H9 (cell line): Measurements from ENCODE around the gene PODNL1. TPM values are rescaled to one million over a fixed set of nuclear protein-coding genes. Genes with fewer than 3 reads are reported as not detected.

Experiments used
- DNase-seq: peaks from one replicate; pipeline ENCODE4 v3.0.0-alpha.2; 2017
- H2AFZ ChIP-seq: one replicate; pipeline ENCODE4 v1.6.1; 2013; ENCODE audit warnings: mild to moderate bottlenecking, low read length, control low read depth, moderate library complexity
- H2AK5ac ChIP-seq: 2 replicates; pipeline ENCODE4 v1.6.1; 2013; ENCODE audit warnings: low read length, control low read depth, mixed read lengths; ENCODE audit not compliant: insufficient read length
- H2BK120ac ChIP-seq: one replicate; pipeline ENCODE4 v1.6.1; 2013; ENCODE audit warnings: low read depth, mild to moderate bottlenecking, low read length, control low read depth, inconsistent platforms; ENCODE audit not compliant: poor library complexity, severe bottlenecking
- H2BK12ac ChIP-seq: 2 replicates; pipeline ENCODE4 v1.6.1; 2013; ENCODE audit warnings: low read length, control low read depth, mixed read lengths, low read depth; ENCODE audit not compliant: insufficient read length
- H2BK15ac ChIP-seq: 2 replicates; pipeline ENCODE4 v1.6.1; 2013; ENCODE audit warnings: low read depth, low read length, control low read depth
- H2BK20ac ChIP-seq: one replicate; pipeline ENCODE4 v1.6.1; 2013; ENCODE audit warnings: low read depth, mild to moderate bottlenecking, low read length, control low read depth, inconsistent platforms; ENCODE audit not compliant: poor library complexity, severe bottlenecking
- H2BK5ac ChIP-seq: 2 replicates; pipeline ENCODE4 v1.6.1; 2013; ENCODE audit warnings: low read length, control low read depth, mixed read lengths; ENCODE audit not compliant: insufficient read length
- H3K14ac ChIP-seq: 2 replicates; pipeline ENCODE4 v1.6.1; 2013; ENCODE audit warnings: low read length, control low read depth; ENCODE audit not compliant: insufficient read depth
- H3K18ac ChIP-seq: 2 replicates; pipeline ENCODE4 v1.6.1; 2013; ENCODE audit warnings: low read depth, mild to moderate bottlenecking, mixed read lengths, low read length, control low read depth; ENCODE audit not compliant: insufficient read length
- H3K23ac ChIP-seq: 2 replicates; pipeline ENCODE4 v1.6.1; 2013; ENCODE audit warnings: low read length, control low read depth, mixed read lengths, low read depth; ENCODE audit not compliant: insufficient read length
- H3K23me2 ChIP-seq: 2 replicates; pipeline ENCODE4 v1.6.1; 2013; ENCODE audit warnings: low read depth, mild to moderate bottlenecking, mixed read lengths, low read length, control low read depth; ENCODE audit not compliant: insufficient read length, poor library complexity, severe bottlenecking
- H3K27ac ChIP-seq: 2 replicates; pipeline ENCODE4 v1.5.1; 2013; ENCODE audit warnings: low read length, control low read depth, mixed read lengths, low read depth; ENCODE audit not compliant: insufficient read length
- H3K27me3 ChIP-seq: 2 replicates; pipeline ENCODE4 v1.6.1; 2013; ENCODE audit warnings: low read length, control low read depth, inconsistent platforms; ENCODE audit not compliant: insufficient read depth
- H3K4ac ChIP-seq: 2 replicates; pipeline ENCODE4 v1.6.1; 2013; ENCODE audit warnings: low read depth, mild to moderate bottlenecking, control low read depth, inconsistent platforms, low read length, moderate library complexity
- H3K4me1 ChIP-seq: 2 replicates; pipeline ENCODE4 v1.6.1; 2013; ENCODE audit warnings: low read length, control low read depth, inconsistent platforms; ENCODE audit not compliant: insufficient read depth
- H3K4me2 ChIP-seq: 2 replicates; pipeline ENCODE4 v1.6.1; 2013; ENCODE audit warnings: low read length, control low read depth, mixed read lengths; ENCODE audit not compliant: insufficient read length, insufficient read depth
- H3K56ac ChIP-seq: 2 replicates; pipeline ENCODE4 v1.6.1; 2013; ENCODE audit warnings: low read depth, mild to moderate bottlenecking, mixed read lengths, low read length, control low read depth; ENCODE audit not compliant: insufficient read length
- H3K79me1 ChIP-seq: 2 replicates; pipeline ENCODE4 v1.6.1; 2013; ENCODE audit warnings: low read depth, mild to moderate bottlenecking, moderate library complexity, low read length, control low read depth, inconsistent platforms; ENCODE audit not compliant: insufficient read depth, poor library complexity, severe bottlenecking
- H3K79me2 ChIP-seq: 2 replicates; pipeline ENCODE4 v1.6.1; 2013; ENCODE audit warnings: low read length, control low read depth, inconsistent platforms; ENCODE audit not compliant: insufficient read depth
- H3K9ac ChIP-seq: 2 replicates; pipeline ENCODE4 v1.6.1; 2013; ENCODE audit warnings: low read length, control low read depth, mixed read lengths; ENCODE audit not compliant: insufficient read length; ENCODE audit errors: extremely low read depth
- H3K9me3 ChIP-seq: one replicate; pipeline ENCODE4 v1.6.1; 2013; ENCODE audit warnings: low read depth, low read length, inconsistent platforms; ENCODE audit not compliant: control insufficient read depth
- H3T11ph ChIP-seq: one replicate; pipeline ENCODE4 v1.6.1; 2013; ENCODE audit warnings: mild to moderate bottlenecking, low read length, control low read depth, inconsistent platforms
- H4K20me1 ChIP-seq: one replicate; pipeline ENCODE4 v1.6.1; 2013; ENCODE audit not compliant: control insufficient read depth, insufficient read length, insufficient read depth
- H4K5ac ChIP-seq: 2 replicates; pipeline ENCODE4 v1.6.1; 2013; ENCODE audit warnings: low read depth, mild to moderate bottlenecking, mixed read lengths, low read length, control low read depth; ENCODE audit not compliant: insufficient read length
- H4K8ac ChIP-seq: replicated peaks from 2 replicates; pipeline ENCODE4 v1.6.1; 2013; ENCODE audit warnings: low read length, control low read depth, mixed read lengths, low read depth; ENCODE audit not compliant: insufficient read length
- H4K91ac ChIP-seq: 2 replicates; pipeline ENCODE4 v1.6.1; 2013; ENCODE audit warnings: low read depth, mild to moderate bottlenecking, moderate library complexity, mixed read lengths, low read length, control low read depth; ENCODE audit not compliant: insufficient read length
- H3K27ac Mint-ChIP-seq, 3 experiments: 2 replicates in 2 of 3; 3 replicates in 1 of 3; pipeline ENCODE4 v1.8.0; 2020 to 2021; ENCODE audit warnings: mixed read lengths in 3 of 3, mild to moderate bottlenecking in 1 of 3, moderate library complexity in 1 of 3
- H3K27me3 Mint-ChIP-seq: 2 replicates; pipeline ENCODE4 v1.8.0; 2021; ENCODE audit warnings: low read depth, mild to moderate bottlenecking, moderate library complexity, mixed read lengths
- H3K36me3 Mint-ChIP-seq, 3 experiments: 2 replicates in 2 of 3; 3 replicates in 1 of 3; pipeline ENCODE4 v1.8.0; 2020 to 2021; ENCODE audit warnings: low read depth in 3 of 3, mixed read lengths in 3 of 3; ENCODE audit not compliant: insufficient read depth in 1 of 3
- H3K4me1 Mint-ChIP-seq, 2 experiments: 2 replicates each; pipeline ENCODE4 v1.8.0; 2020; ENCODE audit warnings: mixed read lengths in 2 of 2
- H3K4me3 Mint-ChIP-seq, 2 experiments: 2 replicates in 1 of 2; 3 replicates in 1 of 2; pipeline ENCODE4 v1.8.0; 2020 to 2021; ENCODE audit warnings: mild to moderate bottlenecking in 2 of 2, mixed read lengths in 2 of 2, moderate library complexity in 1 of 2
- H3K9me3 Mint-ChIP-seq, 2 experiments: 2 replicates in 1 of 2; 3 replicates in 1 of 2; pipeline ENCODE4 v1.8.0; 2020; ENCODE audit warnings: mild to moderate bottlenecking in 2 of 2, mixed read lengths in 2 of 2, moderate library complexity in 1 of 2
- WGBS: extraction: QIAGEN DNeasy Blood & Tissue Kit; methylation state at CpG from one replicate; pipeline ENCODE4 v1.1.7; 2013; ENCODE audit warnings: missing lambda C conversion rate, low lambda C conversion rate, mixed read lengths; ENCODE audit not compliant: insufficient read length; ENCODE audit errors: extremely low coverage; 5-methylcytosine and 5-hydroxymethylcytosine counted together
- total RNA-seq: library from RNA; stranded (reverse); gene quantifications from 2 replicates; pipeline ENCODE4 v1.2.1, GENCODE V29; 2021
- TF ChIP-seq, protein P1 (sequence below): fragments of 200-600 bp; sonication (generic); conservative IDR thresholded peaks from 3 replicates; pipeline ENCODE4 v1.8.0; 2021; ENCODE audit warnings: antibody characterized with exemption, mild to moderate bottlenecking

PODNL1 gene
- total RNA-seq, 1 experiment from 2014 or later, result 0.68 TPM

DNA sequence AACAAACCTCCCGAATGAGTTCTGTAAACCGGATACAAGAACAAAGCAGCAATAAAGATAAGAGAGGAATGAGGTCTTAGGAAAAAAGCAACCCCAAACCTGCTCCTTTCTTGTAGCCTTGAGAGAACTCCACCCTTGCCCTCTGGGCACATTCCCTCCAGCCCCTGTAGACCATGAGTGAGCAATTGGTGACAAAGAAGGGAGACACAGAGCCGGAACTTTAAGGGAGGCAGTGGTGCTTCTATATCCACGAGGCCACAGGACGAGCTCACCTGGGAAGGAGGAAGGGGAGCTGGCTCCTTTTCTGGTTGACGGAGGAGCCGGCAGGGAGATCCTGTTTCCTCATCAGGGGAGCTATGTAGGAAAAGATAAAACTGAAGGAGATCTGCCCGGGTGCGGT, 45.3 kb downstream of the PODNL1 start:
- H2BK20ac ChIP-seq, result no peak overlapping the region
- Mint-ChIP-seq H3K9me3 (no peaks in the 10 kb centered on the region), H3K4me1 (no peaks in the 10 kb centered on the region), H3K4me3 (no peak overlapping the region), H3K27ac (0 out of 7 replicates have a peak overlapping the region, but pooled peaks of 1 of the 3 experiments have one; percentile 8), H3K36me3 (no peaks in the 10 kb centered on the region), H3K27me3 (no peaks in the 10 kb centered on the region)
- H3K23ac ChIP-seq, result no peak overlapping the region
- no peaks in the 10 kb centered on the region for H3K23me2 ChIP-seq
- no peak overlapping the region for H3T11ph ChIP-seq
- no peak overlapping the region for H3K4ac ChIP-seq
- no peaks in the 10 kb centered on the region for H4K20me1 ChIP-seq
- H4K8ac ChIP-seq, result no peak overlapping the region
- H3K56ac ChIP-seq, result no peak overlapping the region
- H3K9me3 ChIP-seq, result no peaks in the 10 kb centered on the region
- no peak overlapping the region for H2BK12ac ChIP-seq
- H2BK15ac ChIP-seq, result no peak overlapping the region
- no peak overlapping the region for H2AK5ac ChIP-seq
- no peak overlapping the region for H3K4me2 ChIP-seq
- H4K91ac ChIP-seq, result no peak overlapping the region
- no peak overlapping the region for H3K27ac ChIP-seq
- TF ChIP-seq, protein P1, sequence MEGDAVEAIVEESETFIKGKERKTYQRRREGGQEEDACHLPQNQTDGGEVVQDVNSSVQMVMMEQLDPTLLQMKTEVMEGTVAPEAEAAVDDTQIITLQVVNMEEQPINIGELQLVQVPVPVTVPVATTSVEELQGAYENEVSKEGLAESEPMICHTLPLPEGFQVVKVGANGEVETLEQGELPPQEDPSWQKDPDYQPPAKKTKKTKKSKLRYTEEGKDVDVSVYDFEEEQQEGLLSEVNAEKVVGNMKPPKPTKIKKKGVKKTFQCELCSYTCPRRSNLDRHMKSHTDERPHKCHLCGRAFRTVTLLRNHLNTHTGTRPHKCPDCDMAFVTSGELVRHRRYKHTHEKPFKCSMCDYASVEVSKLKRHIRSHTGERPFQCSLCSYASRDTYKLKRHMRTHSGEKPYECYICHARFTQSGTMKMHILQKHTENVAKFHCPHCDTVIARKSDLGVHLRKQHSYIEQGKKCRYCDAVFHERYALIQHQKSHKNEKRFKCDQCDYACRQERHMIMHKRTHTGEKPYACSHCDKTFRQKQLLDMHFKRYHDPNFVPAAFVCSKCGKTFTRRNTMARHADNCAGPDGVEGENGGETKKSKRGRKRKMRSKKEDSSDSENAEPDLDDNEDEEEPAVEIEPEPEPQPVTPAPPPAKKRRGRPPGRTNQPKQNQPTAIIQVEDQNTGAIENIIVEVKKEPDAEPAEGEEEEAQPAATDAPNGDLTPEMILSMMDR, result no peak
- no peaks in the 10 kb centered on the region for H3K4me1 ChIP-seq
- H3K27me3 ChIP-seq, result no peaks in the 10 kb centered on the region
- H2AFZ ChIP-seq, result no peak overlapping the region
- no peak for DNase-seq
- H3K9ac ChIP-seq, result no peak overlapping the region
- H2BK5ac ChIP-seq, result no peak overlapping the region
- H3K18ac ChIP-seq, result no peak overlapping the region
- H3K79me2 ChIP-seq, result no peaks in the 10 kb centered on the region
- no peaks in the 10 kb centered on the region for H3K79me1 ChIP-seq
- no peak overlapping the region for H2BK120ac ChIP-seq
- WGBS, result no CpG with 5 or more reads among the region's 9 CpGs
- no peak overlapping the region for H3K14ac ChIP-seq
- H4K5ac ChIP-seq, result no peak overlapping the region
